ENCODE results near the gene PC.

Gene PC

DNA sequence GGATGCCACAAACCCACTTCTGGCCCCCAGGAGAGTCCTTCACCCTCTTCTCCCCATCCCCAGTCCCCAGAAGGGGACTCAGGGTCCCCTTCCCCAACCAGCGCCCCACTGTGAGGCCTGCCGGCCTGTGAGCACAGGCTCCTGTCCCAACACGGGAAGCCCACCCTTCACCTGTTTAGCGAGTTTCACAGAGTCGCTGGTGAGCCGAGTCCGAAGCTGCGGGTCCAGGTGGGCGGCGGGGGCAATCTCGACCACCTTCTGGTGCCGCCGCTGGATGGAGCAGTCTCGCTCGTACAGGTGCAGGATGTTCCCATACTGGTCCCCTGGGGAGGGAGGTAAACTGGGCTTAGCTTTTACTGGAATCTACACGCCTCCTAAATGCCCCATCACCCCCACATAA is 88.1 kb downstream of the PC start:
- TF ChIP-seq GLIS3 (CRISPR knock-in tag; IDR thresholded peaks at IDR 0.05) = no peak
- no peak for TF ChIP-seq ZFP3 (CRISPR knock-in tag; IDR thresholded peaks at IDR 0.05)
- no peak for TF ChIP-seq TCF4 (CRISPR knock-in tag; IDR thresholded peaks at IDR 0.05; ENCODE audit: borderline replicate concordance)
- TF ChIP-seq ISL1 (CRISPR knock-in tag; IDR thresholded peaks at IDR 0.05) = no peak
- no peak for TF ChIP-seq ZFP30 (CRISPR knock-in tag; IDR thresholded peaks at IDR 0.05)
- no peak for TF ChIP-seq ZC3H10 (CRISPR knock-in tag; IDR thresholded peaks at IDR 0.05)
- TF ChIP-seq RARB (CRISPR knock-in tag; IDR thresholded peaks at IDR 0.05) = no peak
- no peak for ATAC-seq

DNA sequence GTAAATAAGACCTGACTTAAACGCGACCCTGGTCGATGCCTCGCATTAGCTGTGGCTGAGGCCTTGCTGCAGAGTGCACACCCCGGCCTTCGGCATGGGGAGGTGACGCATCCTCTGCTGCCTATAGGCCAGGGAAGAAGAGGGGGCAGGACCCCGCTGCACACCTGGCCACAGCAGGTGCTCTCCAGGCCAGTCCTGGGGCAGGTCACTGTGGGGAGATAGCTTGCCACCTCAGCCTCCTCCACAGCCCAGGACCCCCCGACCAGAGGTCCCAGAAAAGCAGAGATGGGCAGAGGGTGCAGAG is 88.7 kb downstream of the PC start:
- TF ChIP-seq ZNF8 (CRISPR knock-in tag; IDR thresholded peaks at IDR 0.05) (no peak), CSDC2 (CRISPR knock-in tag; IDR thresholded peaks at IDR 0.05) (no peak), ZC3H10 (CRISPR knock-in tag; IDR thresholded peaks at IDR 0.05) (no peak), ZNF70 (CRISPR knock-in tag; IDR thresholded peaks at IDR 0.05) (no peak), ESRRG (CRISPR knock-in tag; IDR thresholded peaks at IDR 0.05) (no peak), TCF4 (CRISPR knock-in tag; IDR thresholded peaks at IDR 0.05; ENCODE audit: borderline replicate concordance) (no peak), ZFP3 (CRISPR knock-in tag; IDR thresholded peaks at IDR 0.05) (no peak), GLIS3 (CRISPR knock-in tag; IDR thresholded peaks at IDR 0.05) (no peak), POU6F1 (CRISPR knock-in tag; IDR thresholded peaks at IDR 0.05; ENCODE audit: borderline replicate concordance, low read depth) (no peak), RARB (CRISPR knock-in tag; IDR thresholded peaks at IDR 0.05) (no peak), OSR1 (CRISPR knock-in tag; IDR thresholded peaks at IDR 0.05) (no peak), ZFP30 (CRISPR knock-in tag; IDR thresholded peaks at IDR 0.05) (no peak), ARNTL (CRISPR knock-in tag; IDR thresholded peaks at IDR 0.05; ENCODE audit: borderline replicate concordance, low read depth) (no peak), TOX (CRISPR knock-in tag; IDR thresholded peaks at IDR 0.05; ENCODE audit: borderline replicate concordance) (no peak)
- TF ChIP-seq, protein P1, sequence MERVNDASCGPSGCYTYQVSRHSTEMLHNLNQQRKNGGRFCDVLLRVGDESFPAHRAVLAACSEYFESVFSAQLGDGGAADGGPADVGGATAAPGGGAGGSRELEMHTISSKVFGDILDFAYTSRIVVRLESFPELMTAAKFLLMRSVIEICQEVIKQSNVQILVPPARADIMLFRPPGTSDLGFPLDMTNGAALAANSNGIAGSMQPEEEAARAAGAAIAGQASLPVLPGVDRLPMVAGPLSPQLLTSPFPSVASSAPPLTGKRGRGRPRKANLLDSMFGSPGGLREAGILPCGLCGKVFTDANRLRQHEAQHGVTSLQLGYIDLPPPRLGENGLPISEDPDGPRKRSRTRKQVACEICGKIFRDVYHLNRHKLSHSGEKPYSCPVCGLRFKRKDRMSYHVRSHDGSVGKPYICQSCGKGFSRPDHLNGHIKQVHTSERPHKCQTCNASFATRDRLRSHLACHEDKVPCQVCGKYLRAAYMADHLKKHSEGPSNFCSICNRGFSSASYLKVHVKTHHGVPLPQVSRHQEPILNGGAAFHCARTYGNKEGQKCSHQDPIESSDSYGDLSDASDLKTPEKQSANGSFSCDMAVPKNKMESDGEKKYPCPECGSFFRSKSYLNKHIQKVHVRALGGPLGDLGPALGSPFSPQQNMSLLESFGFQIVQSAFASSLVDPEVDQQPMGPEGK (CRISPR knock-in tag; IDR thresholded peaks at IDR 0.05; ENCODE audit: borderline replicate concordance) = no peak
- TF ChIP-seq, protein P2, sequence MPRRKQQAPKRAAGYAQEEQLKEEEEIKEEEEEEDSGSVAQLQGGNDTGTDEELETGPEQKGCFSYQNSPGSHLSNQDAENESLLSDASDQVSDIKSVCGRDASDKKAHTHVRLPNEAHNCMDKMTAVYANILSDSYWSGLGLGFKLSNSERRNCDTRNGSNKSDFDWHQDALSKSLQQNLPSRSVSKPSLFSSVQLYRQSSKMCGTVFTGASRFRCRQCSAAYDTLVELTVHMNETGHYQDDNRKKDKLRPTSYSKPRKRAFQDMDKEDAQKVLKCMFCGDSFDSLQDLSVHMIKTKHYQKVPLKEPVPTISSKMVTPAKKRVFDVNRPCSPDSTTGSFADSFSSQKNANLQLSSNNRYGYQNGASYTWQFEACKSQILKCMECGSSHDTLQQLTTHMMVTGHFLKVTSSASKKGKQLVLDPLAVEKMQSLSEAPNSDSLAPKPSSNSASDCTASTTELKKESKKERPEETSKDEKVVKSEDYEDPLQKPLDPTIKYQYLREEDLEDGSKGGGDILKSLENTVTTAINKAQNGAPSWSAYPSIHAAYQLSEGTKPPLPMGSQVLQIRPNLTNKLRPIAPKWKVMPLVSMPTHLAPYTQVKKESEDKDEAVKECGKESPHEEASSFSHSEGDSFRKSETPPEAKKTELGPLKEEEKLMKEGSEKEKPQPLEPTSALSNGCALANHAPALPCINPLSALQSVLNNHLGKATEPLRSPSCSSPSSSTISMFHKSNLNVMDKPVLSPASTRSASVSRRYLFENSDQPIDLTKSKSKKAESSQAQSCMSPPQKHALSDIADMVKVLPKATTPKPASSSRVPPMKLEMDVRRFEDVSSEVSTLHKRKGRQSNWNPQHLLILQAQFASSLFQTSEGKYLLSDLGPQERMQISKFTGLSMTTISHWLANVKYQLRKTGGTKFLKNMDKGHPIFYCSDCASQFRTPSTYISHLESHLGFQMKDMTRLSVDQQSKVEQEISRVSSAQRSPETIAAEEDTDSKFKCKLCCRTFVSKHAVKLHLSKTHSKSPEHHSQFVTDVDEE (CRISPR knock-in tag; IDR thresholded peaks at IDR 0.05) = no peak
- no peak for ATAC-seq

- TF ChIP-seq ZC3H10 (CRISPR knock-in tag; IDR thresholded peaks at IDR 0.05) (no peak), ZNF565 (CRISPR knock-in tag; conservative IDR thresholded peaks at IDR 0.05; ENCODE audit: low read depth) (no peak), TCF4 (CRISPR knock-in tag; IDR thresholded peaks at IDR 0.05; ENCODE audit: borderline replicate concordance) (no peak), RARB (CRISPR knock-in tag; IDR thresholded peaks at IDR 0.05) (no peak), ARNTL (CRISPR knock-in tag; IDR thresholded peaks at IDR 0.05; ENCODE audit: borderline replicate concordance, low read depth) (no peak), BACH2 (CRISPR knock-in tag; IDR thresholded peaks at IDR 0.05; ENCODE audit: borderline replicate concordance) (no peak)
- ATAC-seq = peak; percentile 49
Observed at GRCh38 chr11:66868726-66869566, 89.2 kb downstream of the PC start.

DNA sequence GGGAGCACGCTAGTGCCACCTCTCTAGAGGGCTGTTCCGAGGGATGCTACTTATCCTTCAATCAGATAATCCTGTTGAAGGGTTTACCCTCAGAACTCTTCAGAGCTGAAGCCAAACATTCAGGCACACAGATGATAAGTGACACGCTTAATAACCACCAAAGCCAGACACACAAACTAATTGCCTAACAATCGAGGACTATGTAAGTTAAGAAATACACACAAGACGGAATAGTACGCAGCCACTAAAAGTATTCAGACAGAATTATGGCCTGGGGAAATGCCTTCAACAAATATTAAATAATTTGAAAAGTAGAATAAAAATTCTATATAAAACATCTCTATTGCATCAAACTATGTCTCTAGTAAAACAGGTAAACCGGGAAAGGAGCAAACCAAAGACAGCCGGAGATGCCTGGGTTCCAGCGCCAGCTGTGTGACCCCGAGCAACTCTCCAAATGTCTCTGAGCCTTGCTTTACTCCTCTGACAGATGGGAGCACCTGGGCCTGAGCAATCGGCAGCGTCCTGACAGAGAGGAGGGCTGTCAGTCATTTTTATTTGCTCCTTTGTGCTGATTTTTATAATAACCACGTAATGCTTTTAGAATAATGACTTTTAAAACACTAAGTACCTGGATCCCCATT is 90.0 kb downstream of the PC start:
- no peak for TF ChIP-seq OSR1 (CRISPR knock-in tag; IDR thresholded peaks at IDR 0.05)
- no peak for TF ChIP-seq TCF4 (CRISPR knock-in tag; IDR thresholded peaks at IDR 0.05; ENCODE audit: borderline replicate concordance)
- TF ChIP-seq ARNTL (CRISPR knock-in tag; IDR thresholded peaks at IDR 0.05; ENCODE audit: borderline replicate concordance, low read depth) = no peak
- TF ChIP-seq, protein P2 (CRISPR knock-in tag; IDR thresholded peaks at IDR 0.05) = no peak
- no peak for TF ChIP-seq ZFP30 (CRISPR knock-in tag; IDR thresholded peaks at IDR 0.05)
- TF ChIP-seq ZNF70 (CRISPR knock-in tag; IDR thresholded peaks at IDR 0.05) = no peak
- no peak for ATAC-seq
